Measurements from ENCODE around the gene NFRKB. TPM values are rescaled to one million over a fixed set of nuclear protein-coding genes. Genes with fewer than 3 reads are reported as not detected.

NFRKB gene
- total and polyA plus RNA-seq, 2 of the 8 experiments (the other 6 are each of a cell fraction or from before 2014, with no cell fraction given), result 17.0 to 31.0 TPM

DNA sequence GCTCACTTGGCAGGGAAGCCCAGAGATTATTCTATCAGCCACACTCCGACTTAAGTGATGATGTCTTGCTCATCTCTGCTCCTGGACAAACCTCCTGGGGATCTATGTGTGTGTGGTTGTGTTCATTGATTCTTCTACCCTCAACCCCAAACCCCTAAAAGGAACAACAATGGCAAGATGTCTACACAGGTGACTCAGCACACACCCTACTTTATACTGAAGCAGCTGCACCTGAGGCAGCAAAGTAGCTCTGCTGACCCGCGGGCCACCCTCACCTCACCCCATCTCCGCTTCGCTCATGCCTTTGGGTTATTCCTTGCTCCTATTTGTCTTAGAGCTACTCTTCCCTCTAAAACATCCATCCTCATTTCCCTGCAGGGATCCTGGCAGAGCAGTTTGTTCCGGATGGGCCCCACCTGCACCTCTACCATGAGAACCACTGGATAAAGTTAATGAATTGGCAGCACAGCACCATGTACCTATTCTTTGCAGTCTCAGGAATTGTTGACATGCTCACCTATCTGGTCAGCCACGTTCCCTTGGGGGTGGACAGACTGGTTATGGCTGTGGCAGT, 41.1 kb downstream of the NFRKB start:
- Histone ChIP-seq H3K23ac (ENCODE audit: insufficient read length) (no peak overlapping the region), H3K36me3 (ENCODE audit: control insufficient read depth in 2 of 4, insufficient read depth in 4 of 4, low read length in 3 of 4) (no peaks in the 10 kb centered on the region; a peak in 1 of 8 replicates), H3K79me1 (ENCODE audit: low read depth, low read length) (no peaks in the 10 kb centered on the region), H3K18ac (ENCODE audit: extremely low read depth, low read length) (no peak overlapping the region), H3K4me3 (ENCODE audit: extremely low read depth in 1 of 4, insufficient read depth in 2 of 4, low read depth in 3 of 4, low read length in 4 of 4) (no peak overlapping the region), H3K79me2 (ENCODE audit: control insufficient read depth in 1 of 2, insufficient read depth in 2 of 2, low read length in 2 of 2) (no peaks in the 10 kb centered on the region), H3K14ac (ENCODE audit: insufficient read length) (no peak overlapping the region), H3K4me1 (replicated peaks in 1 of 4; ENCODE audit: control insufficient read depth in 3 of 4, insufficient read depth in 4 of 4, low read length in 3 of 4) (no peaks in the 10 kb centered on the region; a peak in 1 of 7 replicates), H2BK15ac (ENCODE audit: low read length) (no peak overlapping the region), H2BK20ac (ENCODE audit: low read length) (no peak overlapping the region), H3K27me3 (replicated peaks in 1 of 4; ENCODE audit: control insufficient read depth in 3 of 4, extremely low read depth in 1 of 4, insufficient read depth in 3 of 4, low read length in 3 of 4) (no peaks in the 10 kb centered on the region), H2BK120ac (replicated peaks; ENCODE audit: low read depth, low read length) (no peak overlapping the region), H3K4me2 (ENCODE audit: insufficient read depth in 1 of 2, low read depth in 2 of 2, low read length in 2 of 2) (no peak overlapping the region), H2AK5ac (ENCODE audit: low read depth, low read length) (no peak overlapping the region), H3K4ac (replicated peaks; ENCODE audit: insufficient read length, low read depth, low read length) (no peak overlapping the region), H4K20me1 (replicated peaks in 1 of 2; ENCODE audit: control insufficient read depth in 1 of 2, insufficient read depth in 2 of 2, low read length in 2 of 2) (no peaks in the 10 kb centered on the region), H4K91ac (replicated peaks; ENCODE audit: insufficient read length, low read length) (no peak overlapping the region), H3K23me2 (ENCODE audit: low read depth, low read length) (no peaks in the 10 kb centered on the region), H3K9ac (replicated peaks in 1 of 4; ENCODE audit: extremely low read depth in 1 of 4, low read depth in 3 of 4, low read length in 3 of 4) (no peak overlapping the region), H3K27ac (ENCODE audit: low read depth, low read length) (no peak overlapping the region), H3K9me3 (ENCODE audit: insufficient read depth in 2 of 2, low read depth in 1 of 2, low read length in 1 of 2) (no peaks in the 10 kb centered on the region), H3K56ac (replicated peaks; ENCODE audit: insufficient read length, low read depth, low read length) (no peak overlapping the region), H4K8ac (ENCODE audit: extremely low read depth, insufficient read depth, low read length) (no peak overlapping the region), H2BK5ac (ENCODE audit: low read depth, low read length) (no peak overlapping the region), H4K5ac (ENCODE audit: insufficient read length, low read depth, low read length) (no peak overlapping the region), H2AFZ (ENCODE audit: low read length) (no peak overlapping the region), H2BK12ac (ENCODE audit: low read depth, low read length) (no peak overlapping the region)
- FAIRE-seq, result no peak
- no peak for DNase-seq (ENCODE audit: low read depth in 1 of 2, low spot score in 2 of 2)
- CTCF ChIA-PET (ENCODE audit: partially characterized antibody), result interaction anchor here (1.1 to 1.3 kb wide), 2 partner anchors 70 to 87 kb away, joined by 5 to 6 read pairs; no protein-coding TSS in a partner anchor
- TF ChIP-seq SP2 (IDR thresholded peaks at IDR 0.05; ENCODE audit: low read length) (no peak), SAP30 (IDR thresholded peaks at IDR 0.05; ENCODE audit: insufficient read depth, insufficient replicate concordance, low read length) (no peak), ASH2L (IDR thresholded peaks at IDR 0.05; ENCODE audit: low read length) (no peak), GTF2F1 (IDR thresholded peaks at IDR 0.05; ENCODE audit: borderline replicate concordance, low read depth, low read length) (no peak), HDAC6 (IDR thresholded peaks at IDR 0.05; ENCODE audit: low read depth, low read length) (no peak), KDM4A (IDR thresholded peaks at IDR 0.05; ENCODE audit: low read depth, low read length, severe bottlenecking) (no peak), CHD1 (IDR thresholded peaks at IDR 0.05; ENCODE audit: low read depth, low read length) (no peak), TEAD4 (IDR thresholded peaks at IDR 0.05; ENCODE audit: low read depth, low read length) (no peak), RXRA (IDR thresholded peaks at IDR 0.05; ENCODE audit: insufficient read depth, low read depth, low read length) (no peak), JUND (IDR thresholded peaks at IDR 0.05; ENCODE audit: low read length) (no peak)
- POLR2A ChIA-PET (ENCODE audit: partially characterized antibody), result interaction anchor here (0.5 kb wide), 1 partner anchor 97 kb away, joined by 3 read pairs; no protein-coding TSS in a partner anchor
- WGBS, 2 experiments (ENCODE audit: extremely low coverage in 1 of 2, insufficient coverage in 1 of 2, insufficient read length in 1 of 2, insufficient replicate concordance in 2 of 2, low coverage in 1 of 2, low lambda C conversion rate in 2 of 2, missing lambda C conversion rate in 1 of 2), result 87% methylated on average over 7 of the region's 7 CpGs; no CpG with 5 or more reads in 1 of the 2 experiments
